ENCODE results near the gene OR2T2.
"Not testable (repeated sequence)": the region's sequence is repeated elsewhere in the genome, so short reads cannot be mapped to it uniquely, and the experiment has no call there.

The OR2T2 gene

DNA sequence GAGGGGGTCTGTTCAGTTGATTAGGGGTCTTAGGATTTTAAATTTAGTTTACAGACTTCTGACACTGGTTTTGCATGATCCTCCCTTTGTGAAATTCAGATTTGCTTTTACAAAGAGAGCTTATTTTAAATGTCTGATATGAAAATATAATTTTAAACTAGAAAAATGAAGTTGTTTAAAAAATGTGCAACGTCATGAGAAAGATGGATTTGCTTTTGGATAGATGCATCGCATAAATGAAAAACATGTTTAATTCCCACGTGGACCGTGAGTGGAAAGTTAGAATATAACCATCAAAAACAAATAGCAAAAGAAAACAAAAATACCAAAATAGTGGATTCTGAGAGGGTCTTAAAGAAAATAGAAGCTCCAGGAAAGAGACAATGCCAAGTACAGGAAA lies 25.7 kb downstream of the OR2T2 start:
- H3K4me3 ChIP-seq (ENCODE audit: low read depth, low read length) = no peak overlapping the region
- no peak for DNase-seq (ENCODE audit: low read depth)
- TF ChIP-seq, protein P1, sequence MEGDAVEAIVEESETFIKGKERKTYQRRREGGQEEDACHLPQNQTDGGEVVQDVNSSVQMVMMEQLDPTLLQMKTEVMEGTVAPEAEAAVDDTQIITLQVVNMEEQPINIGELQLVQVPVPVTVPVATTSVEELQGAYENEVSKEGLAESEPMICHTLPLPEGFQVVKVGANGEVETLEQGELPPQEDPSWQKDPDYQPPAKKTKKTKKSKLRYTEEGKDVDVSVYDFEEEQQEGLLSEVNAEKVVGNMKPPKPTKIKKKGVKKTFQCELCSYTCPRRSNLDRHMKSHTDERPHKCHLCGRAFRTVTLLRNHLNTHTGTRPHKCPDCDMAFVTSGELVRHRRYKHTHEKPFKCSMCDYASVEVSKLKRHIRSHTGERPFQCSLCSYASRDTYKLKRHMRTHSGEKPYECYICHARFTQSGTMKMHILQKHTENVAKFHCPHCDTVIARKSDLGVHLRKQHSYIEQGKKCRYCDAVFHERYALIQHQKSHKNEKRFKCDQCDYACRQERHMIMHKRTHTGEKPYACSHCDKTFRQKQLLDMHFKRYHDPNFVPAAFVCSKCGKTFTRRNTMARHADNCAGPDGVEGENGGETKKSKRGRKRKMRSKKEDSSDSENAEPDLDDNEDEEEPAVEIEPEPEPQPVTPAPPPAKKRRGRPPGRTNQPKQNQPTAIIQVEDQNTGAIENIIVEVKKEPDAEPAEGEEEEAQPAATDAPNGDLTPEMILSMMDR (IDR thresholded peaks at IDR 0.05; ENCODE audit: control insufficient read depth, extremely low read depth, insufficient read depth) = no peak

DNA sequence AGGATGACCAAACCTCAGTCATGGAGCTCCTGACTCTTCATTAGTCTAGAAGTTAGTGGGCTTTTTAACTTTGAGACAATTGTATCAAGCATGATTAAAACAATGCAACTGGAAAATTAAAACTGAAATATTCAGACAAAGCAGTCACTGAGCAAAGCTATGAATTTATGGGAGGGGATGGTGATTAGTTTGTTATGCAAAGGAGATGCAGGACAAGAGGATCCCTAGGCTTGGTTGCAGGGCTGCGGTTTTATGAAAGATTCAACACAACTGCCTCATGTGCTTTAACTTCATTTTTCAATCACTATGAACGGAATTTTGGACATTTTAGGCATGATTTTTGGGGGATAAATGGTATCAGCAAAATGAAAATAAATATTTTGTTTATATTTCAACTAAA lies 26.7 kb downstream of the OR2T2 start:
- H3K4me3 ChIP-seq (ENCODE audit: low read depth, low read length); DNase-seq (ENCODE audit: low read depth): not testable (repeated sequence)

DNA sequence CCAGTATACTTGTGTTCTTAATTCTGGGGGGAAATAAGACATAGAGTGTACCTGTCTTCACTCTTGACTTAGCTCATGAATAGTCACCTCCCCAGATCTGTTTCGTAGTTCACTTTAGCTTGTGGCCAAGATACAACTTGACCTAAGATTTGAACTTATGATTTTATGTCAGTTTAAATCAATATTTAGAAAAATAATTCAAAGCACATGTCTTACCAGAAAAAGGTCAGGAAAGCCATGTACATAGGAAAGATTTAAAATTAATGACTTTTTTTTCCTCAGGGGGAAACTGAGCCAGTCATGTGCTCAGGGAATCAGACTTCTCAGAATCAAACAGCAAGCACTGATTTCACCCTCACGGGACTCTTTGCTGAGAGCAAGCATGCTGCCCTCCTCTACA lies 27.6 kb downstream of the OR2T2 start, which contains the start of gene OR2T3:
OR2T3 (plus strand) TSS at position 301 of the 400 bp plus-strand sequence; CDS start at position 301, 0 bp downstream.
- H3K4me3 ChIP-seq (ENCODE audit: low read depth, low read length) = not testable (repeated sequence)

DNA sequence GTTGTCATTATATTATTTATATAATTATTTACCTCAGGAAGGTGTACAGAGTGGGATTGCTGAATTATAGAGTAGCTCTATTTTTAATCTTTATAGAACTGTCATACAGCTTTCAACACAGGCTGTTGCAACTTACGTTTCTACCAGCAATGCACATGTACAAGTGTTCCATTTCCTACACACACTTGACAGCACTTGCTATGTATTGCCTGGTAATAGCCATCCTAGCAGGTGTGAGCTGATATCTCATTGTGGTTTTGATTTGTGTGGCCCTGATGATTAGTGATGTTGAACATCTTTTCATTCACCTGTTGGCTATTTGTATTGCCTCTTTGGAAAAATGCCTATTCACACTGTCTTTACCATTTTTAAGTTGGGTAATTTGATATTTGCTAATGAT lies 30.2 kb downstream of the OR2T2 start:
- H3K4me3 ChIP-seq (ENCODE audit: low read depth, low read length); DNase-seq (ENCODE audit: low read depth): not testable (repeated sequence)

More for the DNA sequence above, 27.6 kb downstream of the OR2T2 start, which contains the start of gene OR2T3:
- DNase-seq (ENCODE audit: low read depth) = not testable (repeated sequence)

DNA sequence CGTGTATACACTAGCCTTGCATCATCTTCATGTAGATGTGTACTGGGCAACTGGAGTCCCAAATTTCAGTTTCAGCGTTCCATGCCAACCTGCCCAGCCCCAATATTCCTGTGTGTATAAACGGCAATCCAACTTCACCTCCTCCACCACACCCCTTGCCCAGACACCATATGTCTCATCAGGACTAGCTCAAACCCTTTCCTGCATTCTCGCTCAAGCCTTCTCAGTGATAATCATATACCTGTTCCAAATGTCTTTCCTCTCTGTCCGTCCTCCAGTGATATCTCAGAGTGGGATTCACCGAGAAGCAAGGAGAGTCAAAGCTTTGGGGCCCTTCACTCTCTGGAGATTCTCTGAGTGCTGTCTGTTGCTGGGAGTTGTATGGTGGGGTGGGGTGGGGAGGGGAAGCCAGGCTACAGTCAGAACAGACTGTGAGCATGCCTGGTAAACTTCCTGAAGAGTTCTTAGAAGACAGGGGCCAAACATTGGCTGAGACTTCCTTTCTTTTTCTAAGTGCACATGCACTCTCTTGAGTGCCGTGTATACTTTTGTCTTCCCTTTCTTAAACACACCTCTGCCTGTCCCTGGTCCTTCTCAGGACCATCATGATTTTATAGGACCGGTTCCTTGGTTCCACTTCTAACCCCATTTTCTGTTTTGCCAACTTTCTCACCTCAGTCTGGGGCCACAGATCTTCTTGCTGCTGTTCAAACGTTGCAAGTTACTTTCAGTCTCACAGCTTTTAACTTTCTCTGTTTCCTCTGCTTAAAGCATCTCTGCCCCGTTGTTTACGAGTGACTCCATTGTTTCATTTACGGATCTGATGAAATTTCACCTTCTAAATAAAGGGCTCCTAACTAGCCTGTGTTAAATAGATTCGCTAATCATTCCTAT lies 36.5 kb downstream of the OR2T2 start:
- not testable (repeated sequence) for DNase-seq (ENCODE audit: low read depth); H3K4me3 ChIP-seq (ENCODE audit: low read depth, low read length)

DNA sequence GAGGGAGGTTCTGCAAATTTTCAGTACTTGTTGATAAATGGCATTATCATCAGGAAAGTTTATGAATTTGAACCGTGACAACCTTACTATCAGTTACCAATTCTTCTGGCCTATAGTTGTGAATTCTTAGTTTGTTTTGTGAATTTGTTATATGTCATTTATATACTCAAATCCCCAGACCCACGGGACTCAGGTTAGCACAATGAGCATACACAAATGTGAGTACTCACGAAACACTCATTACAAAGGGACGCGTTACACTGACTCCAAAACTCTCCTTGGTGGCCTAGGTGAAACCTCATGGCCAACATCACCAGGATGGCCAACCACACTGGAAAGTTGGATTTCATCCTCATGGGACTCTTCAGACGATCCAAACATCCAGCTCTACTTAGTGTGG lies 42.9 kb downstream of the OR2T2 start, which contains the start of gene OR2T5:
OR2T5 (plus strand) TSS at position 301 of the 400 bp plus-strand sequence; CDS start at position 301, 0 bp downstream.
- not testable (repeated sequence) for H3K4me3 ChIP-seq (ENCODE audit: low read depth, low read length); DNase-seq (ENCODE audit: low read depth)

DNA sequence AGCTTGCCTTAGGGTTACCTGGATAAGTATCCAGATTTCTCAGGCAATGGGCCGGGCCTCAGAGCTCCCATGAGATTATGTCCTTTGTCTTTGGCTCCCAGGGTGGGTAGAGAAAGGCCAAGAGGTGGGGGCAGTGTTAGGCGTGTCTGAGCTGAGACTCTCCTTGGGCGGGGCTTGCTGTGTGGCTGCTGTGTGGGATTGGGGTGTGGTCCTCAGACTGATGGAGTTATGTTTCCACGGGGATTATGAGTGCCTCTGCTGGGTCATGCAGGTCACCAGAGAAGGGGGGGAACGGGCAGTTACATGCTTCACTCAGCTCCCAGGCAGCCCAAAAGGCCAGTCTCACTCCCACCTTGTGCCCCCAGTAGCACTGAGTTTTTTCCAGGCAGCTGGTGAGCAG lies 51.2 kb downstream of the OR2T2 start:
- DNase-seq (ENCODE audit: low read depth); H3K4me3 ChIP-seq (ENCODE audit: low read depth, low read length): not testable (repeated sequence)

DNA sequence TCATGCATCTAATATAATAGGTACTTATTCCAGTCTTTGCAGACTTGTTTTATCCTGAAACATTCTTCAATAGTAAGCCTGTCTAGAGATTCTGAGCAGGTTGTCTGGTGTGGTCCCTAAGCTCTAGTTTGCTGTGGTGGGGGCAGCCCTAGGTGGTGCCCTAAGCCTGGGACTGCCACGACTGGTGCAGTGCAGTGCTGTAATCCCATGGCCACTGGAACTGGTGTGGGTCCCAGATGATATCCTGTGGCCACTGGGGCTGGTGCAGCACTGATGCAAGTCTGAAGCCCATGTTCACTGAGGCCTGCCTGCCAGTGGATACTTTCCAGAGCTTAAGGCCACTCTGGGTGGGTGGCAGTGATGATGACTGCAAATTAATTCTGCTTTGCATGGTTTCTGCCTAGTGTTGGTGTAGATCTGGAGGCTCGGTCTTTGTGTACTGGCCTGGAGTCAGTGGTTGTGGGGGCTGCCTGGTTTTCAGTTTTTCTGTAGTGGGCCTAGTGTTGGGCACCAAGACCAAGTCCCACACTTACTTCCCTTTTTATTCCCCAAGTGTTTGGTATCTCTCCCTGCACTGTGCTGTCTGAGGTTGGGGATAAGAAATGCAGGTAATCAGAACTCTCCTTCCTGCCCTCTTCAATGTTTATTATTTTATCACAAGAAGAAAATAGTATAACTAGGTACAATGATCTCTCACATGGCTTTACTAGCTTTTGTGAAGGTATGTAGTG lies 55.0 kb downstream of the OR2T2 start:
- not testable (repeated sequence) for H3K4me3 ChIP-seq (ENCODE audit: low read depth, low read length); DNase-seq (ENCODE audit: low read depth)

All from LNCaP clone FGC (cell line).